DMS79 (cell line): Measurements from ENCODE around the gene C1orf159.

ENCODE experiments used
- DNase-seq: peaks from one replicate; lab custom pipeline; 2025; lab: John Stamatoyannopoulos, UW

The C1orf159 gene

DNA sequence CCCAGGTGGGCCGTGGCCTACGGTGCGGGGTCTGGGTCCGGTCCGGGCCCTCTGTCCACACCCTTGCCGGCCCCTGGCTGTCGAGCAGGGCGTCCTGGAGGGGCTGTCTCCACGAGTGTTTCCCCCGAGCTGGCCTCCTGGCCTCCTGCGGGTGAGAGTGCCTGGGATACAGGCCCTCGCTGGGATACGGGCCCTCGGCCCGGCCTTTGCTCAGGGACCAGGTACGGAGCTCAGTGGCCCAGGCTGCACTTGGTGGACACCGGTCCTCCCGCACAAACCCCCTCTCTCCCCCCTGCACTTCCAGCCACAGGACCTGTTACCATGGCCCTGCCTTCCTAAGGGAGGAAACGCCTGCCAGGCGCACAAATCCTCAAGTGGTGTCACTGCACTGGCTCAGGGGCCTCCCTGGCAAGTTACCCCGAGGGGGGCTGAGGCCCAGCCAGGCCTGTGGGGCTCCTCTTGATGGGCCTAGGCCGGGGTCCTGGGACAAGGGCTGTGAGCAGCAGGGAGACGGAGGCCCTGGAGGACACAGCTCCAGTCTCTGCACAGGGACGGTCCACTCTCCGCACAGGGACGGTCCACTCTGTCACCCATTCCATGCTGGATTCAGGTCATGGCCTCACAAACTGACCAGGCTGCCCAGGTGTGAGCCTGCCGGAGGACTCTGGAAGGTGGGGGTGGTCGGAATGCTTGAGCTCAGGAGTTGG is 23.6 kb downstream of the C1orf159 start:
- DNase-seq, result no peak

- no peak for DNase-seq
Measured at GRCh38 chr1:1091344-1092148, 24.3 kb downstream of the C1orf159 start.

DNA sequence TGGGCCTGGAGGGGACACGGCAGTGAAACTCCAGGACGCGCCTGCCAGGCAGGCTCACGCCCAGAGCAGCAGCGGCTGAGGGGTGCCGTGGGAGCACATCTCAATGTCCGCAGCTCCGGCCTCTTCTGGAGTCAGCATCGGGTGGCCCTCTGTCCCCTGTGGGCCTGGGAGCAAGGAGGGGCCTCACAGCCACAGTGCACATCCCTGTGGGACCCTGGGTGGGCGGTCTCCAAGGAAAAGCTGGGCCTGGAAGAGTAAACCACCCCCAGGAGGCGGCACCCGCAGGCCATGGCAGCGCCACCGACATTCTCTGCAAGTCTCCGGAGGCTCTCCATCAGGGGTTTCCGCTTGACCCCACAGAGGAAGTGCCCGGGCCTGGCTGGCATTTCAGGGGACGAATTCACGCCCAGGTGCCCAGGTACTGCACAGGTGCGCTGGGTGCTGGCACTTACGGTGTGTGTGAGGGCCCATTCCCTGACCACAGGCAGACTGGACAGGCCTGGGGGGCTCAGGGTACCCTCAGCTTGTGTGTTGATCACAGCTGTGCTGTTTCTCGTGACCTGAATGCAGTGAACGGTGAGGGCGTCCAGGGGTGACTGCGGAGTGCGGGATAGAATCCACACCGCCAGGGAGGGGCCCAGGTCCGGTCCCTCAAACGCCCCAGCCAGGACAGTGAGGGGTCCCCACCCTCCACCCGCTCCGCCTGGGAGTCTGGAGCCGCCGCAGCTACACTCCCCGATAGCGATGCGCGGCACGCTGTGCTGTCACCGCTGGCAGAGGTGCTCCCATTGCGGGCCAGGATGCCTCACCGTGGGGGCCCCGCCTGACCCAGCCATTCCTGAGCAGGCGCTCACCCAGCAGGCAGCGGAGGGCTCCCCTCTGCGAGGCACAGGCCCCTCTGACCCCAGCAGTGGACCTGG is 25.2 kb downstream of the C1orf159 start:
- DNase-seq, result no peak

GRCh38 chr1:1089731-1090423 is 26.0 kb downstream of the C1orf159 start:
- DNase-seq, result no peak

GRCh38 chr1:1088801-1089680 is 26.8 kb downstream of the C1orf159 start:
- no peak for DNase-seq

- DNase-seq, result no peak
Measured at GRCh38 chr1:1088029-1088800, 27.7 kb downstream of the C1orf159 start.

- DNase-seq, result no peak
Measured at GRCh38 chr1:1087351-1088028, 28.4 kb downstream of the C1orf159 start.

DNA sequence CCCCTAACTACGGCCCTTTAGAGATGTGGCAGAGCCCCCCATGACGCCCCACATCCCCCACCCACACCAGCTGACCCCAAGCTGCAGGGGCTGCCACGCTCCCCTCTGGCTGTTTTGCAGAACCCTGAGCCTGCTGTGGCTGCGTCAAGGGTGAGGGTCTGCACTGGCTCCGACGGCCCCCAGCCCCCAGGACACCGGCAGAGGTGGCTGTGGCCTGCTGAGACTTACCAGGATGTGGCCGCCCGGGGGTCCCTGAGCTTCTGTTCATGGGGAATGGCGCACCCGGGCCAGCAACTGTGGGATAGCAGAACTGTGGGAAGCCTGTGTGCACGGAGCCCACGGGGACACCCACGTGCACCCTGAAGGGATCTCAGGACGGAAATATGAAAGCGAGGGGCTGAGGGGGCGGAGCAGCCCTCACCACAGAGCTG is 29.0 kb downstream of the C1orf159 start:
- no peak for DNase-seq

- DNase-seq, result no peak
Measured at GRCh38 chr1:1085911-1086841, 29.7 kb downstream of the C1orf159 start.

GRCh38 chr1:1085171-1085841 is 30.6 kb downstream of the C1orf159 start:
- DNase-seq, result no peak

DNA sequence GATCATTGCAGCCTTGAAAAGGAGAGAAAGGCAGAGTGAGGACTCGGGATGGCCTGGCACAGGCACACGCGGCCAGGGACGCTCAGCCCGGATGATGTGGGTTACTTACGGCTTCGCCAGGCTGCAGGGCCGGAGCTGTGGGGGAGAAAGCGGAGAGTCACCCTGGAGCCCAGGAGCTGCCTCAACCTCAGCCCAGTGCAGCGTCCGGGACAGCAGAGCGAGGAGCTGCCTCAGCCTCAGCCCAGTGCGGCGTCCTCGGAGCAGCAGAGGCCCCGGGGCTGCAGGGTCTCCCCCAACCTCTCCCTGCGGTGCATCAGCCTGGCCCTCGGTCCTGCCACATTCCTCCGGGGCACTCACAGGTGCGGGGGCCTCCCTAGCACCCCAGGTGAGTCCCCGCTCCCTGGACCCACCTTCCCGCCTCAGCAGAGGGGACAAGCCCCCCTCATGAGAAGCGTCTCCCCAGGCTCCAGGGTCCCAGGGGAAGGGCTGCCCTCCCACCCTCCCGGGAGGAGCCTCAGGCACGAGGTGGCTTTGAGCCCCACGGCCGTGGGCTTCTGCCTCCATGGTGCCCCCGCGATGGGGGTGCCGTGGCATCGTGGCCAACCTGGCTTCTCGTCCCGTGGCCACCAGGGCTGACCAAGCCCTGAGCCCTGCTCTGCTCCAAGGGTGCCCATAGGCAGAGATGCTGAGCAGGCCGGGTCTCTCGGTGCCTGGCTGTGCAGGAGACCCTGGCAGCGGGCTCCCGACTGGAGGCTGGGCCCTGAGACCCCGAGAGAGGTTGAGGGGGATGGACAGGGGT is 31.3 kb downstream of the C1orf159 start:
- DNase-seq, result no peak

DNA sequence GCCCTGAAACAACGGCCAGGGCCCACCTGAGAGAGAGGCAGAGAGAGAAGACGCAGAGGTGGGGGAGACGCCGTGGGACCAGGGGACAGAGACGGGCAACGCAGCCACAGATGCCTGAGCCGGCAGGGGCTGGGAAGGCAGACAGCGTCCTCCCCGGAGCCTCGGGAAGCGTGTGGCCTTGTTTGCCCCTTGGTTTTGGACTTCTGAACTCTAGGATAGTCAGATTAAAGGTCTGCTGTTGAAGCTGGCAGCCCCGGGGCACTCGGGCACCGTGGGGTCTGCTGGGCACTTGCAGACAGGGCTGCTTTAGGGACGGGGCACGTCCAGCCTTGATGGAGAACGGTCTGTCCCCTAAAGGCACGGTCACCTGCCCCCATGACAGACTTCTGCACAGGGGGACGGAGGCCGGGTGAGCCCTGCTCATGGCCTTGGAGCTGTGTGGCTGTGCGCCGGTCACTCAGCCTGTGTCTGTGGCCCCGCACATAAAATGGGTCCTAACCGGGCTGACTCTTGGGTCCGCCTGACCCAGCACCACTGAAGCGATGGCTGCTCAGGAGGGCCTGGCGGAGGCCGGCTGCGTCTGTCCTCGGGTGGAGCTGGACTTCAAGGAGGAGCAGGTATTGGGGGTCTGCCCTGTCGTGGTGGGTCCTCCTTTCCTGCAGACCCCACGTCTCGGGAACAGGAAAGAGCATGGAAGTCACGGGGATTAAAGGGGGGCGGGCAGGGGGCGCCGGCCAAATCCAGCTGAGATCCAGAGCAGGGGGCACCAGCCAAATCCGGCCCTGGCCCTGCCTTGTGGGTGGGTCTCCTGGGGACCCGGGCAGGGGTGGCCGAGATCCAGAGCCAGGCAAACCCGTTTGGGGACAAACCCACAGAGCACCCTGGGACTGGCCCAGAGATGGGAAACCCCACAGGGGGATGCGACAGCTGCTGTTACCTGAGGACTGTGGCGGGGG is 32.2 kb downstream of the C1orf159 start:
- no peak for DNase-seq

GRCh38 chr1:1082776-1083415 is 33.0 kb downstream of the C1orf159 start:
- DNase-seq, result no peak

DNA sequence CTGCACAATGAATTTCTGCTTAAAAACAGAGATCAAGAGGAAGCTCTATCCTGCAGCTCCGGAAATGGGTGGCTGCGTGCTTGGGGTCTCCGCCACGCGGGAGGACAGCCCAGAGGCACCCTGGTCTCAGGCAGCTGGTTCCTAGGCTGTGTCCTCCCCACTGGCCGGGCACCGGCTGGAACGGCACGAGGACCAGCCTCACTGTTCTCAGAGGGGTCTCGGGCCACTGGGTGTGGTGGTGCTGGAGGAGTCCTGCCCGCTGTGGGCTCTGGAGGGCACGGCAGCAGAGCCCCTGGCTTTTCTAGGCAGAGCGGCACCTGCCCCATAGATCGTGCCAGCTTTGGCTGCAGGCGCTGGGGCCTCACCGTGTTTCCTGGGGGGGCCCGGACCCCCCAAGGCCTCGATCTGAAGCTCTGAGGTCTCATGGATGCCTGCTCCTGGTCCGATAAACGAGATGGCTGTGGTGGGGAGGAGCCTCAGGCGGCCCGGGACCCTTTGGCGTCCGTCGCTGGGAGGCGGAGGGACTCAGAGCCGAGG is 33.6 kb downstream of the C1orf159 start:
- no peak for DNase-seq
